ENCODE measurements around the gene TDRD9. TPM values are rescaled to one million over a fixed set of nuclear protein-coding genes. Genes with fewer than 3 reads are reported as not detected.

TDRD9 gene
- total RNA-seq, 1 donor from 2014 or later, result 6.5 TPM

GRCh38 chr14:104014764-104015163 is 86.5 kb downstream of the TDRD9 start:
- no peak for TF ChIP-seq CTCF (IDR thresholded peaks at IDR 0.05; ENCODE audit: insufficient read depth, low read length, poor library complexity, severe bottlenecking)
- H3K4me3 ChIP-seq (ENCODE audit: low read depth, low read length), result no peak overlapping the region

GRCh38 chr14:104016873-104017650 is 88.8 kb downstream of the TDRD9 start:
- Histone ChIP-seq H3K36me3 (ENCODE audit: control insufficient read depth, insufficient read depth, low read length) (no peaks in the 10 kb centered on the region), H3K27me3 (ENCODE audit: control insufficient read depth, insufficient read depth, low read length) (no peaks in the 10 kb centered on the region), H3K4me3 (ENCODE audit: low read depth, low read length) (no peak overlapping the region)
- no peak for TF ChIP-seq CTCF (IDR thresholded peaks at IDR 0.05; ENCODE audit: insufficient read depth, low read length, poor library complexity, severe bottlenecking)
- no peak for DNase-seq (ENCODE audit: low read depth)

More at GRCh38 chr14:104014764-104015163, 86.5 kb downstream of the TDRD9 start:
- no peaks in the 10 kb centered on the region for H3K27me3 ChIP-seq (ENCODE audit: control insufficient read depth, insufficient read depth, low read length)
- no peaks in the 10 kb centered on the region for H3K36me3 ChIP-seq (ENCODE audit: control insufficient read depth, insufficient read depth, low read length)
- no peak for DNase-seq (ENCODE audit: low read depth)

GRCh38 chr14:104019029-104019428 is 90.8 kb downstream of the TDRD9 start:
- Histone ChIP-seq H3K4me3 (ENCODE audit: low read depth, low read length) (no peak overlapping the region), H3K27me3 (ENCODE audit: control insufficient read depth, insufficient read depth, low read length) (no peaks in the 10 kb centered on the region), H3K36me3 (ENCODE audit: control insufficient read depth, insufficient read depth, low read length) (no peaks in the 10 kb centered on the region)
- no peak for TF ChIP-seq CTCF (IDR thresholded peaks at IDR 0.05; ENCODE audit: insufficient read depth, low read length, poor library complexity, severe bottlenecking)
- DNase-seq (ENCODE audit: low read depth), result no peak

- no peak overlapping the region for H3K4me3 ChIP-seq (ENCODE audit: low read depth, low read length)
- TF ChIP-seq CTCF (IDR thresholded peaks at IDR 0.05; ENCODE audit: insufficient read depth, low read length, poor library complexity, severe bottlenecking), result no peak
- H3K27me3 ChIP-seq (ENCODE audit: control insufficient read depth, insufficient read depth, low read length), result no peaks in the 10 kb centered on the region
- no peaks in the 10 kb centered on the region for H3K36me3 ChIP-seq (ENCODE audit: control insufficient read depth, insufficient read depth, low read length)
- no peak for DNase-seq (ENCODE audit: low read depth)
Measured at GRCh38 chr14:104019806-104020205, 91.5 kb downstream of the TDRD9 start.

DNA sequence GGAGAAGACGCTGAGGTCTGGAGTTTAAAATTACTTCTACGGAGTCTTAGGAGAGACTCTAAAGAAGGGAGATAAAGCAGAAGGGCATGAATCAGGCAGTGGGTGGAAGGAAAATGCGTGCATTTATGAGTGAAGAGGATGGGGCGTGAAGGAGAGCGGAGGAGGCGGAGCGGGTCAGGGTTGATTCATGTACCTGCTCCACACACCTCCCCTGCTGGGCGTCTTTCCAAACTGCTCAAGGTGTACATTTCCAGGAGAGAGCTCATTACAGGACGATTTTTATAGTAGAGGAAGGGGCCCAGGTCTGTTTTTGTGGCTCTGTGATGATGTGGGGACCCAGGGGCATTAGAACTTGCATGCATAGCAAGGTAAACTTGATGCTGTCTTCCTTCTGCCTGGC is 92.2 kb downstream of the TDRD9 start:
- no peaks in the 10 kb centered on the region for H3K36me3 ChIP-seq (ENCODE audit: control insufficient read depth, insufficient read depth, low read length)
- no peak for TF ChIP-seq CTCF (IDR thresholded peaks at IDR 0.05; ENCODE audit: insufficient read depth, low read length, poor library complexity, severe bottlenecking)
- H3K27me3 ChIP-seq (ENCODE audit: control insufficient read depth, insufficient read depth, low read length), result no peaks in the 10 kb centered on the region
- no peak for DNase-seq (ENCODE audit: low read depth)
- no peak overlapping the region for H3K4me3 ChIP-seq (ENCODE audit: low read depth, low read length)
